ENCODE data around the gene RAMP3.

The RAMP3 gene

DNA sequence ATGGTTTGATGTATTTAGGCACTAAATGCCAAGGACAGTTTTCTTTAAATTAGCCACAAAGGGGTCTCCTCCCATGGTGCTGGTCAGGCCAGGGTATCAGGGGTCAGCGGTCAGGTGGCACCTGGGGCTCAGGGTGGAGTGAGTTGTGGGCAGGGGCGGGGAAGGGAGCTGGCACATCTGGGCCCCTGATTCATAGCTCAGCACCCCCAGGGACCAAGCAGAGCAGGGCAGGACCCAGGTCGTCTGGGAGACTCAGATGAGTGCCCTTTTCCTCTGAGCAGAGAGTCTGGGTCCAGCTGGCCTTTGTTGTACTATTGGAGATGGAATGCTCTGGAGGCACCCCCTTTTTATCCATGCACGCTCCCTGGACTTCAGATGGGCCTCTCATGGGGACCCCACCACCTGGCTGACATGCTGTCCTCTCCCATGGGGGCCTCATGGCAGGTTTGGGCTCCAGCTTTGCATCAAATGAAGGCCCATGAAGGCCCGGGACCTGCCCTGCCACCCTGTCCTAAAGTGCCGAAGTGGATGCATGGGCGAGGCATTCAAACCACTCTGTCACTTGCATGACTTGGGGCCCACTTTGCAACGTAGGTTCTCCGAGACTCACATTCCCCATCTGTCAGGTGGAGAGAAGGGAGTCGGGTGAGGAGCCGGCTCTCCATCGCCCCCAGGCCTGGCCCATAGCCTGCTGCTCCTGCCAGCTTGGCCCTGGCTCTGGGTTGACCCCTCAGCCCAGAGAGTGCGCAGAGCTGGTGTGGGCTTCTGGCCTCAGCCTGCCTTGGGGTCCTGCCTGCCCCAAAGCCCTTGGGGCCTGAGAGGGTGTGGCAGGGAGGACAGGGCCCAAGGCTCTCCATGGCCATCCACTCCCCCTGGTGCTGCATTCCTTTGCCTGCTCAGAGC, 66.4 kb downstream of the RAMP3 start:
- DNase-seq (ENCODE audit: low spot score), result no peak

DNA sequence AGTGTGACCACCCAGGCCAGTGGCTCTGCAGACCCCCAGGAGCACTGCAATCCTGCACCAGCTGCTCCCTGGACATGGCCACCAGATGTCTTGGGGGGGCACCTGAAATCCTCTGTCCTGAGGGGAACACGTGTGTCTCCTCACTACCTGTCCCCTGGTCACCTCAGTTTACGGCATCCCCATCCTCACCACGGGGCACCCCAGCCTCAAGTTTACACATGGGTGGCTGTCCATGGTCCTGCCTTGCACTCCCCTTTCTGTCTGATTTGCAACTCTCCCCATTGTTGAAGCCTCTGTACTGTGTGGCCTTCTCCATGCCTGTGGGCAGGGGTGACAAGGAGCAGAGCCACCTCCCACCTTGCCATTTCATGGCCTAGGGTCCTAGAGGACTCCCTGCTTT, 67.2 kb downstream of the RAMP3 start:
- DNase-seq (ENCODE audit: low spot score), result no peak

DNA sequence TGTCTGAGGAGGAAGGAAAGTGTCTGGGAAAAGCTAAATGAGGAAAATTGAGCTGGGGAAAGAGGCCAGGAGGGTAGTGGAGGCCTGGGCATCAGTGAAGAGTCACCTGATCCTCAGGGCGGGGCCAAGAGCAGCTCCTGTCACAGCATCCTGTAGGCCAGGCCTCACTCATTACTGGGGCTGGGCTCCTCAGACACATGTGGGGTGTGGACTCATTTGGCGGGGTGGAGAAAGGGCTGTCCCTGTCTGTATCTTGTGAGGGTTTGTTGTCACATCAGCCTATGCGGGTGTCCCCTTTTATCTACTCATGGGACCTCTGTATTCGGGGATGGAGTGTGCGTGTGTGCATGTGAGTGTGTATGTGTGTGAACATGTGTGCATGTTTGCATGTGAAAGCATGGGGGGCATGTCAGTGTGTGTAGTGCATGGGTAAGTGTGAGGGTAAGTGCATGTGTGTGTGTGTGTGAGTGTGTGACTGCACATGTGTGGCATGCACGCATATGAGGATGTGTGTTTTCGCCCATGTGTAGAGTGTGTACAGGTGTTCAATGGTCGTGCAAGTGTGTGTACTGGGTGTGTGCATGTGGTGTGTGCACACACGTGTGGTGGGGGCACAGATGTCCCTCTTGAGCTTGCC, 67.8 kb downstream of the RAMP3 start:
- DNase-seq (ENCODE audit: low spot score), result no peak

DNA sequence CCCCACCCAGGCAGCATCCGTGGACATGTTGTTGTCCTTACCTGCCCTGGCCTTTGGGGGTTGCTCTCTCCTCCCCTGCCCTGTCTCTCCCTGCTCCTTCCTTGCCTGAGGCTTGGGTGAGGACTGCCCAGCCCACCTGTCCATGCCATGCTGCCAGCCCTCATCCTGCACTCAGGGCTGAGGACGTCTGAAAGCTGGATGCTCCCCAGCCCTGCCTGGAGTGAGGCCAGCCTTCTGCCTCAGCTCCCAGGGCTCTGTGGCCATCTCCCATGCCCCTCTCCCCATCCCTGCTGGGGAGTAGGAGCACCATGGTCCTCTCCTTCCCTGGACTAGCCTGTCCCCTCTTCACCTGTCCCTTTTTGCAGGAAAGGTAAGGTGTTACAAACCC, 68.4 kb downstream of the RAMP3 start:
- no peak for DNase-seq (ENCODE audit: low spot score)

DNA sequence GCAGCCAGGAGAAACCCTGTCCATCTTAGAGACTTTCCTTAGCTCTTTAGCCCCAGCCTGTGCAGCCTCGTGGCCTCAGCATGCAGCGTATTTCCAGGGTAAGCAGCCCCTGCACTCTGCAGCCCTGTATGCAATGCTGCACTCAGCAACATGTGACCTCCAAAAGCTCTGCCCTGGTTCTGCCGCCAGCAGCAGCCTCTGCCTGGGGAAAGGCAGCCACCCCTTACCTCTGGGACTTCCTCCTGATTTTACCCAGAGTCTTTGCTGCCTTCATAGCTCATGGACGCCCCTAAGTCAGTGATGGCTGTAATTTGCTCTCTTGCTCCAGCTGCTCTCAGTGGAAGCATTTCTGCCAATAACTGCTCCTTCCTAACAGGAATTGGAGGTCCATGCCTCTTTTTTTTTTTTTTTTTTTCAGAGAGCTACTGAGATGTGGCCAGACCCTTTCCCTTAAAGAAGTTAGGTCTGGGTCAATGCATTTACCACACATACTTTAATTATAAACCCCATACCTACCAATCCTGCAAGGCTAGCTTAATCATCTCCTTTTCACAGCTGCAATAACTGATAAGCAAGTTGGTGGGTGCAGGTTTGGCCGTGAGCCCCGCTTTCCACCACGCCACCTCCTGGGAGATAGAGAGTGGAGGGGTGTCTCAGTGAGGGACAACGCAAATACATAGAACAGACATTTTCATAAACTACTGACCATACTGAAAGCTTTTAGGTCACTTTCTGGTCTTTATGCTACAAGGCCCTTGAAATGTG, 71.7 kb downstream of the RAMP3 start:
- no peak for DNase-seq (ENCODE audit: low spot score)

DNA sequence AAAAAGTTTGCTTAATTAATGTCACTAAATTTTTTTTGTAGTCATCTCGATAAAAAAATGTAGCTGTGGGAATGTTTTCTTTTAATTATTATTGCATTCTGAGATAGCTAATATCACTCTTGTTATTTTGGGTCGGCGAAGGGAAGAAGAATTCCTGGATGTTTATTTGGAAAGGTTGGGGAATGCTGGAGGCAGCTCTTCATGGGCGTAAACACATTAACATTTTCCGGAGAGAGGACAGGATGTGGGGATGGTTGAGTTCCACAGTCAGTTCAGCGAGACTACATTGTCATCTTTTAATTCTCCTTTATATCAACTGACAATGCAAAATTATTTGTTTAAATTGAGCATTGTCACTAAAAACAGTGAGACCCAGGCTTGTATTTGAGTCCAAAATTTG, 72.5 kb downstream of the RAMP3 start:
- DNase-seq (ENCODE audit: low spot score), result no peak

DNA sequence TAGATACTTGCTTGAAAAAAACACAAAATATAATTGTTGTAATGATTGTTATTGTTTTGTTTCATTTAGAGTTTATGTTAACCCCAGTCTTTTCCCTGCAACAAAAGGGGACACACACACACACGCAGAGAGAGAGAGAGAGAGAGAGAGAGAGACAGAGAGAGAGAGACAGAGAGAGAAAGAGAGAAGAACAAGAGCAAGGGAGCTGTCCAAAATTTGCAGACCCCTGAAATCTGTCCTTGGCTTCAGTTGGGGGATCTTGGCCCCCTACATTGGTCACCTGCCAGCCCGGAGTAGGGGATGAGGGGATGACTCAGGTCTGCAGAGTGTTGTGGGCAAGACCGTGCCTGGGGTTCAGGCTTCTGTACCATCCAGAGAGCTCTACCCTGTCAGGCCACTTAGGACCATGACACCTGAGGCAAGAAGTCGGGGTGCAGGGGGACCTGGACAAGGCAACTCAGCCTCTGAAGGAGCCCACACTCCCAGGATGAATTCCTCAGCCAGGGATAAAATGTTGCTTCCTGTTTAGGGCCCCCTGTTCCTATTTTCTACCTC, 73.1 kb downstream of the RAMP3 start:
- no peak for DNase-seq (ENCODE audit: low spot score)

DNA sequence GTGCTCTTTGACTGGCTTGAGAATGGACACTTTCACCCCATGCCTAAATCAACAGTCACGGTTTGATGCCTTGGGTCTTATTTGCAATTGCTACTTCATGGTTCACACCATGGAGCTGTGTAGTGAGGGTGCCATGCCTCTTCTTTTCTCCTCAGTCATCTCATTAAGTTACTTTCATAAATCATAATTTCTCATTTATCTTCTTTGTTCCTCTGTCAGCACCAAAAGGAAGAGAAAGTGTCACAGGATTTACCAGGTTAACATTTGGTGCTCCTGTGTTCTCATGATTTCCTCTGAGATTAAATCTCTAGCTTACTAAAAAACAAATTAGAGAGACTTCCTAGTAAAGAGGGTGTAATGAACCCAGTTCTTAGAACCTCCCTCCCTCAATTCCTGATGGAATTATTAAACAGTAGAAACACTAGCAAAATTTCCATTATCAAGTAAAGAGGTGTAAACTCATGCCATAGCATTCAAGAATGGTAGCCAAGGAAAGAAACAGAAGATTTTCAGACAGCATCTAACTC, 75.7 kb downstream of the RAMP3 start:
- DNase-seq (ENCODE audit: low spot score), result no peak
